Activated T-helper 2 cell treated with anti-CD3 and anti-CD28 coated beads, Interferon-gamma antibody, Interleukin-2, Interleukin-4, amounts not matched to agents 10 μg/mL and 5 μg/mL and 100 μg/mL, durations not matched to agents 14 hours and 24 hours and 36 hours (primary cell): ENCODE data around the gene IPCEF1. TPM values are rescaled to one million over a fixed set of nuclear protein-coding genes. Genes with fewer than 3 reads are reported as not detected.
"Not testable (repeated sequence)": the region's sequence is repeated elsewhere in the genome, so short reads cannot be mapped to it uniquely, and the experiment has no call there.

ENCODE experiments used
- DNase-seq: peaks from one replicate; pipeline ENCODE4 v3.0.0; 2021; ENCODE audit warnings: low spot score
- H3K27ac Mint-ChIP-seq: one replicate; pipeline ENCODE4 v1.8.0; 2021; ENCODE audit warnings: mixed read lengths
- H3K27me3 Mint-ChIP-seq: one replicate; pipeline ENCODE4 v1.8.0; 2021; ENCODE audit warnings: low read depth, mixed read lengths
- H3K36me3 Mint-ChIP-seq: one replicate; pipeline ENCODE4 v1.8.0; 2021; ENCODE audit warnings: low read depth, mixed read lengths
- H3K4me1 Mint-ChIP-seq: one replicate; pipeline ENCODE4 v1.8.0; 2021; ENCODE audit warnings: low read depth, mixed read lengths
- H3K4me3 Mint-ChIP-seq: one replicate; pipeline ENCODE4 v1.8.0; 2021; ENCODE audit warnings: low read depth, mild to moderate bottlenecking, moderate library complexity, mixed read lengths
- H3K9me3 Mint-ChIP-seq: one replicate; pipeline ENCODE4 v1.8.0; 2021; ENCODE audit warnings: mixed read lengths
- intact Hi-C: fragments of 100-400 bp; cut with micrococcal nuclease; formaldehyde crosslinking; loops from one replicate; pipeline ENCODE4 v1.15.1; 2023
- total RNA-seq: library from RNA; stranded (reverse); gene quantifications from 2 replicates; pipeline ENCODE4 v1.2.3, GENCODE V29; 2022

The IPCEF1 gene
- total RNA-seq, 1 donor from 2014 or later = 0.34 TPM

DNA sequence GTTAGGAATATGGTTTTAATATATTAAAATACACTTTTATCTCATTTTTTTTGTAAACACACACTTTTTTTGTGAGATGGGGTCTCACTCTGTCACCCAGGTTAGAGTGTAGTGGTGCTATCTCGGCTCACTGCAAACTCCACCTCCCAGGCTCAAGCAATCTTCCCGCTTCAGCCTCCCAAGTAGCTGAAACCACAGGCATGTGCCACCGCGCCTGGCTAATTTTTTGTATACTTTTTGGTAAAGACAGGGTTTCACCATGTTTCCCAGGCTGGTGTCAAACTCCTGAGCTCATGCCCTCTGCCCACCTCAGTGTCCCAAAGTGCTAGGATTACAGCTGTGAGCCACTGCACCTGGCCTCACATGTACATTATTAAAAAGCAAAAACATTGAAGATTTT lies 10.8 kb downstream of the IPCEF1 start:
- Mint-ChIP-seq H3K4me1 (no peaks in the 10 kb centered on the region), H3K4me3 (no peak overlapping the region), H3K9me3 (peaks cover 12% of the 10 kb centered on the region), H3K36me3 (no peaks in the 10 kb centered on the region), H3K27me3 (peaks cover 21% of the 10 kb centered on the region), H3K27ac (no peak overlapping the region)
- no peak for DNase-seq
- intact Hi-C loops = no loop called here

DNA sequence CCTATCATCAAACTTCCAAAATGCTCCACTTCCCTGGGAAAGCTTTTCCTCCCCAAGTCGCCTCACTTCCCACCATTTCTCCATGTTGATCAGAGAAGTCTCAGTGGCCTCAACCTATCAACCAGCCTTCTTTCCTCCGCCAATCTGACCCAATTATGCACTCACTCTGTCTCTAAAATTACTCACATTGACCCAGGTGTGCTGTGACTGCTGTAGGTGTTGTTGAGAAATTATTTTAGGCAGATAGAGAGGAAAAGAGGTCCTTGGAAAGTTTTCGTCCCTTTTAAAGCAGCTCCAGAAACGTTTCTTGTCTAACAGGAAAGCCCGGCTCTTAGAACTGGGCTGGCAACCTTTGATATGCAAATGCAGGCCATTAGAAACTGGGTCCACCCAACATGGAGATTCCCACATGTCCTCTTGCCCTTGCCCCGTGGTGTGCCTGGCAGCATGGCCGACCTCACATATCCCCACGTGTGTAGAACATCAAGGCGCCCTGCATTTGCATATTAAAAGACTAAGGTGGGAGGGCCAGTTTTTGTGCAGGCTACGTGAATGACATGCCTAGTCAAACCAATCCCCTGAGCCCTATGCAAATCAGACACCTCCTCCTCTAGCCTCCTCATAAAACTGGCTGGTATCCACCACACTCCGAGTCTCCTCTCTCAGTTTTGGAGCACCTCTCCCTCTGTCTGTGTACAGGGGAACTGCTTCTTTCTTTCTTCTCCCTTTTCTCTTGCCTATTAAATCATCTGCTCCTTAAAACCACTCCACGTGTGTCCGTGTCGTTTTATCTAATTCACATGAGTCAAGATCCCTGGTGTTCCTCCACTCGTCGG lies 12.9 kb downstream of the IPCEF1 start:
- intact Hi-C loops = no loop called here
- Mint-ChIP-seq H3K36me3 (no peaks in the 10 kb centered on the region), H3K4me1 (no peaks in the 10 kb centered on the region), H3K27me3 (peaks cover 11% of the 10 kb centered on the region), H3K27ac (no peak overlapping the region), H3K4me3 (no peak overlapping the region), H3K9me3 (peaks cover 12% of the 10 kb centered on the region)
- DNase-seq = no peak

DNA sequence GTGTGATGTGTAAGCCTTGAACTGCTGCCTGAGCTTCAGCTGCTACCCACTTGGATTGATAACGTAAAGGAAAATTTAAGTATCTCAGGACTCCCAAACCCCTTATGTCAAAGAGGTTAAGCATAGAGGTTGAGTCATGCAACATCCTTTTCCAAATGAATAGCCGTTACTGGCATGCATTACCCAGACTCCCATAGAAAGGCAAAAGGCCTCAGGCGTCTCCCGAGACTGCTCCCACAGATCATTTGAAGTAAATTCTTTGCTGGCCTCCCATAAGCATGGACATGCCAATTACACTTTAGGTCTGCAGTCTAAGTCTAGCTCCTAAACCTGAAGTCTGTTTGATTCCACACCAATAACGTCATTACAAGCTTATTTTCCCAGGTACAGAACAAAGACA lies 14.7 kb downstream of the IPCEF1 start:
- Mint-ChIP-seq H3K27ac (no peak overlapping the region), H3K36me3 (no peaks in the 10 kb centered on the region), H3K9me3 (peaks cover 11% of the 10 kb centered on the region), H3K27me3 (peaks cover 12% of the 10 kb centered on the region), H3K4me1 (no peaks in the 10 kb centered on the region), H3K4me3 (no peak overlapping the region)
- intact Hi-C loops = no loop called here
- DNase-seq = no peak

DNA sequence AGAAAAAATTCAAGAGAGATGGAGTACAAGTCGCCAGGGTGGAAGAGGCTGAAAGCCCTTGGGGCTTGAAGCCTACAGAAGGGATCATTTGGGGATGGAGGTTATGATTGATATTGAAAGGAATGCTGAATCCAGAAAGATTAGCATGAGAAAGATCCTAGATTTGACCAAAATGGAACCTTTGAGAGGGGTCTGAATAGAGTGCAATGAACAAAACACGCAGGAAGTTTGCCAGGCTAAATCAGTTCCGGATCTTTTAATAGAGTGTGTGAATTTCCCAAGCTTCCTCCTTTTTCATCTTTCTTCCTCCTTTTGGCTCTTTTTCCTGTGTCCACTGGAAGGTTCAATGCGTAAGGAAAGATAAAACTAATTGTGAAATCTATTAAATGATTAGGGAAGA lies 15.3 kb downstream of the IPCEF1 start:
- DNase-seq = no peak
- H3K4me3 Mint-ChIP-seq = no peak overlapping the region
- no peaks in the 10 kb centered on the region for H3K36me3 Mint-ChIP-seq
- peaks cover 13% of the 10 kb centered on the region for H3K27me3 Mint-ChIP-seq
- no peaks in the 10 kb centered on the region for H3K4me1 Mint-ChIP-seq
- H3K27ac Mint-ChIP-seq = no peak overlapping the region
- H3K9me3 Mint-ChIP-seq = peaks cover 5% of the 10 kb centered on the region
- intact Hi-C loops = no loop called here

DNA sequence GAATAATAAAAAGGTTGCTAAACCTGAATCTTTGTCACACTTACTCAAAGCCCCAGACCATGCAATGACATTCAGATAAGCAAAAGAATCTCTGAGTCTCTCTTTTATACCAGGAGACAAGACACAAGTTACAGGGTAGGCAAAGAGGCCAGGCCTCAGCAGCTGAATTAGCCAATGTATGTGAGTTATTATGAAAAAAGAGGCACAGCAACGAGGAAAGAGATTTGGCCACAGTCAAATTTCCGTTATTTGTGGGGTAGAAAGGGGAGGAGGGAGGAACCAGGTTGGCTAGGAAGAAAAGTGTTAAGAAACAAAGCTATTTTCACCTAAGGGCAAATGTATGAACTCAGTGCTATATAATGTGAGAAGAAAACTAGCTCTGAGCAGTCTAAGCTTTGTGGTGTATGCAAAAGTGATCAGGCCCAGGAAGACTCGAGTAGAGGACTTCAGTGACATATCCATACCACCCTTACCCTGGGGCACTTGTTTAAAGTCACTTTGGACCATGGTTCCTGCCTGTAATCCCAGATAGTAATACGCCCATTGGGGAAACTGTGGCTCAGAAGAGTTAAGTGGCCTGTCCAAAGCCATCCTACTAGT lies 19.1 kb downstream of the IPCEF1 start:
- H3K4me1 Mint-ChIP-seq = no peaks in the 10 kb centered on the region

DNA sequence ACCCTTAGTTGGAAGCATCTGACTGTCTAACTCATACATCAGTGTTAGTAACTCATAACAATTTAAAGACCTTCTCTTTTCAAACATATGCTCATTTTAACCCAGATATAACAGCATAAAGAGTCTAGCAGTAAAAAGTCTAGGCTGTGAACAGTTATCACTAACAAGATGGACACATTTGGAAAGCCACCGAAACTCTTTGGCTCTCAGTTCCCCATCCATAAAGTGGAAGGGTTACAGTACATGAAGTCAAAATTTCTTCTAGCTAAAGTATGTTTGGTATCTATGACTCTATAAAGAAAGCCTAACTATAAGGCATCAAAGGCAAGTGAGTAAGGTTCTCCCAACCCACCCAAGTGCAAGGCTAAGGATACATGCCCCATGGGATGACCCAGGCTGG lies 22.5 kb downstream of the IPCEF1 start:
- H3K9me3 Mint-ChIP-seq, intact Hi-C loops, H3K36me3 Mint-ChIP-seq, H3K27ac Mint-ChIP-seq, DNase-seq, H3K4me3 Mint-ChIP-seq, H3K4me1 Mint-ChIP-seq: not testable (repeated sequence)
- H3K27me3 Mint-ChIP-seq = peaks cover 11% of the 10 kb centered on the region

More for the DNA sequence above, 19.1 kb downstream of the IPCEF1 start:
- DNase-seq = no peak
- Mint-ChIP-seq H3K27ac (no peak overlapping the region), H3K27me3 (peaks cover 14% of the 10 kb centered on the region), H3K9me3 (no peaks in the 10 kb centered on the region), H3K36me3 (no peaks in the 10 kb centered on the region), H3K4me3 (no peak overlapping the region)
- intact Hi-C loops = no loop called here

DNA sequence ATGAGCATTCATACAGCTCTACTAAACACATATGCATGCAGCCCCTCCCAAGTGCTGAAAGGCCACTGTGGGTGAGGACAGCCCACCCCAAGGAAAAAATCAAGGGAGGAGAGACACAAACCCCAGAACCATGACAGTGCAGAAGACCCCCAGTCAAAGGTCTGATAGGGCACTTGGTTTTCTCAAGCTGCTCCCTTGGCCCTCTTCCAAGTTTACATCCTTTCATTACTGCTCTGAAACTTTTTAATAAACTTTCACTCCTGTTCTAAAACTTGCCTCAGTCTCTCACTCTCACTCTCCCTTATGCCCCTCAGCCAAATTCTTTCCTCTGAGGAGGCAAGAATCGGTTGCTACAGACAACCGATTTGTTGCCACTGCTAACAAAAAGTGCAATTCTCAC lies 24.9 kb downstream of the IPCEF1 start:
- Mint-ChIP-seq H3K4me1 (peaks cover 2% of the 10 kb centered on the region), H3K27ac (no peak overlapping the region), H3K4me3 (no peak overlapping the region), H3K27me3 (peaks cover 8% of the 10 kb centered on the region), H3K36me3 (no peaks in the 10 kb centered on the region), H3K9me3 (no peaks in the 10 kb centered on the region)
- no peak for DNase-seq
- intact Hi-C loops = no loop called here

DNA sequence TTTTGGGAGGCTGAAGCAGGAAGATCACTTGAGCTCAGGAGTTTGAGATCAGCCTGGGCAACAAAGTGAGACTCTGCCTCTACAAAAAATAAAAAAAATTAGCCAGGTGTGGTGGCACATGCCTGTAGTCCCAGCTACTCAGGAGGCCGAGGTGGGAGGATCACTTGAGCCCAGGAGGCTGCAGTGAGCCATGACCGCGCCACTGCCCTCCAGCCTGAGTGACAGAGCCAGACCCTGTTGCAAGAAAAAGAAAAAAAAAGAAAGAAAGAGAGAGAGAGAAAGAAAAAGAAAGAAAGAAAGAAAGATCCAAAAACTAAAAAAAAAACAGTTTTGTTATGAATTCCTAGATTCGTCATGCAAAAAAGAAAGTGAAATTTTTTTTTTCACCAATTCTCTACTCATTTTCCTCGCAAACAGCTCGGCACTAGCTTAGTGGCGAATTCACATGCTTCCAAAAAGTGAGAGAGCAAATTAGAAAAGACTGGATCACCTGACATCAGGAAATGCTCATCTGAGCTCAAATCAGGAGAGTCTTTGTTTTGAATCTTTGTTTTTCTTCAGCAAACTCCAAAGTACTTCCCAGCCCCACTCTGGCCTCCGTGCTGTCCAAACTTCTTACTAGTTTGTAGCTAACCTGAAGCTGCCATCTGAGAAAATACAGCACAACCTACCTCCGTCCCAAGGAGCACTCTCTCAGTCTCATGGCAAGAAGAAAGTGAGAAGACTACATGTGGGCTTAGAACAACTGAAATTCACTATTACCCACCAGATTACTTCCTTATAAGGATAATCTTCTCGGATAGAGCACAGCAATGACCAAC lies 27.0 kb downstream of the IPCEF1 start:
- H3K4me1 Mint-ChIP-seq = peaks cover 2% of the 10 kb centered on the region
- peaks cover 6% of the 10 kb centered on the region for H3K27me3 Mint-ChIP-seq
- H3K36me3 Mint-ChIP-seq = no peaks in the 10 kb centered on the region
- no peak overlapping the region for H3K27ac Mint-ChIP-seq
- DNase-seq = no peak
- H3K9me3 Mint-ChIP-seq = no peaks in the 10 kb centered on the region
- no peak overlapping the region for H3K4me3 Mint-ChIP-seq
- intact Hi-C loops = no loop called here

DNA sequence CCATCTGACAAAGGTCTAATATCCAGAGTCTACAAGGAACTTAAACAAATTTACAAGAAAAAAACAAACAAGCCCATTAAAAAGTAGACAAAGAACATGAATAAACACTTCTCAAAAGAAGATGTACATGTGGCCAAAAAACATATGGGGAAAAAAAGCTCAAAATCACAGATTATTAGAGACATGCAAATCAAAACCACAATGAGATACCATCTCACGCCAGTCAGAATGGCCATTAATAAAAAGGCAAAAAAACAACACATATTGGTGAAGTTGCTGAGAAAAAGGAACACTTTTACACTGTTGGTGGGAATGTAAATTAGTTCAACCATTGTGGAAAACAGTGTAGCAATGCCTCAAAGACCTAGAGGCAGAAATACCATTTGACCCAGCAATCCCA lies 29.3 kb downstream of the IPCEF1 start:
- intact Hi-C loops, H3K4me1 Mint-ChIP-seq, H3K27me3 Mint-ChIP-seq, H3K36me3 Mint-ChIP-seq, H3K9me3 Mint-ChIP-seq, DNase-seq, H3K4me3 Mint-ChIP-seq, H3K27ac Mint-ChIP-seq: not testable (repeated sequence)

DNA sequence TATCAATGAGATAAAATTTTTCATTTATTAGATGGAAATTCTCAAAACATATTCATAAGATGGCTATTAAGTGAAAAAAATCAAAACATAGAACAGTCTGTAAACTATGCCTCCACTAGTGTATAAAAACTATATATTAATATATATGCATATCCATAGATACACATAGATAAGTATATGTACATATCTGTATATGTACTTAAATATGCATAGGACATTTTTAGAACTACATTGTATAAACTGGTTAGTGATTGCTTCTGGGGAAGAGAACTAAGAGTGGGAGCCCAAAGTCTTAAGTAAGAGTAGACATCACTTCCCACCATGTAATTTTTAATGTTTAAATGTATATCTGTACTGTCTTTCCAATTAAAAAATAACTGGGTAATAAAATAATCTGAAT lies 31.5 kb downstream of the IPCEF1 start:
- peaks cover 6% of the 10 kb centered on the region for H3K27me3 Mint-ChIP-seq
- no peaks in the 10 kb centered on the region for H3K36me3 Mint-ChIP-seq
- H3K9me3 Mint-ChIP-seq = no peaks in the 10 kb centered on the region
- peaks cover 2% of the 10 kb centered on the region for H3K4me1 Mint-ChIP-seq
- no peak for DNase-seq
- intact Hi-C loops = no loop called here
- no peak overlapping the region for H3K4me3 Mint-ChIP-seq
- no peak overlapping the region for H3K27ac Mint-ChIP-seq

DNA sequence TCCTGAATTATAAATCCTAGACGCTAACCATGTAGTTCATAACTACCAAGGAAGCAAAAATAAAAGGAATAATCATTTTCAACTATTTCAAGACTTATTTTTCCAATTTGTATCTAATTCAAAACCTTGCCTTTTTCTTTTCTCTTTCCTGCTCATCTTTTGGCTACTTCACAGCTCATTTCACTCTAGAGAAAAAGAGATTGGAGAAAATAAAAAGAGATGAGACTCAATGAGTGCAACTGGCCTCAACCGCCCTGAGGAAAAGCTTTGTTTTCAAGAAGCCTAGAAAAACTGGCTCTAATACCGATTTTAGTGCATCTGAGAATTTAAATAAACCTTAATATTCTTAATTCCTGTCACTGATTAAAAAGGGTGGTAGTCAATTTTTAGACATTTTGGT lies 36.4 kb downstream of the IPCEF1 start:
- H3K36me3 Mint-ChIP-seq = no peaks in the 10 kb centered on the region
- intact Hi-C loops = no loop called here

DNA sequence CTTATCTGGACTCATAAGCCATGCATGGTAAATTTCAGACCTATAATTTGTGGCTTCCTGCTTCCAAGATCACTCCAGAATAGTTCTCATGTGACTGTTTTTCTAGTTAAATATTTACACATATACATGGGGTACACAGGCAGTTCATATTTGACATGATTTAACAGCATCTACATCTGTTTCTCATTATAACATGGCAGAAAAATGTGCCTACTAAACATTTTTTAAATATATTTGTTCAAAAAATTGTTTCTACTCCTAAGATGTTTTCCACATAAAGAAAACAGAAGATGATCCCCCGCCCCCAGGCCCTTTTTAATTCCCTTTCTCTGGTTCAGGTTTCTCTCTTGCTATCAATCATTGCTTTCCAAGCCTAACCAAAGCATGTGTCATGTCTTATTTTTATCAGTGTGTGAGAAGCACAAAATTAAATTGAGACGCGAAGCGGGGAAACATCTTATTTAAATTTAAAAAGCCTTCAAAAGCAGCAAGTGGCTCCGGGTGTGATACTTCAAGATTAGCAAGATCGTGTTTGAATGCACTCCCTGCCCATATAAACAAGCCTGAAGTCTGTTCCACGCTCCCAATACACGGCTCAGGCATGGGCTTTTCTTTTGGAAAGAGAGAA lies 37.3 kb downstream of the IPCEF1 start:
- peaks cover 5% of the 10 kb centered on the region for H3K27me3 Mint-ChIP-seq
- DNase-seq = no peak
- intact Hi-C loops = no loop called here

More for the DNA sequence above, 36.4 kb downstream of the IPCEF1 start:
- DNase-seq = no peak
- Mint-ChIP-seq H3K9me3 (no peaks in the 10 kb centered on the region), H3K4me1 (peaks cover 13% of the 10 kb centered on the region), H3K27me3 (peaks cover 5% of the 10 kb centered on the region), H3K27ac (no peak overlapping the region), H3K4me3 (no peak overlapping the region)

More for the DNA sequence above, 37.3 kb downstream of the IPCEF1 start:
- Mint-ChIP-seq H3K36me3 (no peaks in the 10 kb centered on the region), H3K9me3 (no peaks in the 10 kb centered on the region), H3K4me1 (peaks cover 13% of the 10 kb centered on the region), H3K4me3 (no peak overlapping the region), H3K27ac (no peak overlapping the region)
